NB4 (cell line): ENCODE measurements around the gene STAG1.

Experiments used
- DNase-seq: peaks from one replicate; pipeline ENCODE4 v3.0.0; 2010; ENCODE audit warnings: low read depth
- H3K4me3 ChIP-seq: one replicate; pipeline ENCODE4 v1.5.1; 2011; ENCODE audit warnings: mild to moderate bottlenecking, low read depth, low read length, moderate library complexity
- MYC ChIP-seq: IDR thresholded peaks from 2 replicates; pipeline ENCODE4 v1.6.1; 2011; ENCODE audit warnings: low read depth, low read length
- POLR2A ChIP-seq: IDR thresholded peaks from 2 replicates; pipeline ENCODE4 v1.6.1; 2011; ENCODE audit warnings: mild to moderate bottlenecking; ENCODE audit not compliant: insufficient read length; ENCODE audit errors: extremely low read depth
- TF ChIP-seq, protein P1 (sequence below): IDR thresholded peaks from 2 replicates; pipeline ENCODE4 v1.6.1; 2011; ENCODE audit warnings: low read depth, low read length
- TF ChIP-seq, protein P2 (sequence below): IDR thresholded peaks from one replicate; pipeline ENCODE4 v1.5.1; 2012; ENCODE audit warnings: low read depth, low read length

Gene STAG1

GRCh38 chr3:136639069-136639468 is 113.1 kb downstream of the STAG1 start:
- TF ChIP-seq, protein P1, sequence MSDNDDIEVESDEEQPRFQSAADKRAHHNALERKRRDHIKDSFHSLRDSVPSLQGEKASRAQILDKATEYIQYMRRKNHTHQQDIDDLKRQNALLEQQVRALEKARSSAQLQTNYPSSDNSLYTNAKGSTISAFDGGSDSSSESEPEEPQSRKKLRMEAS, result no peak
- TF ChIP-seq, protein P2, sequence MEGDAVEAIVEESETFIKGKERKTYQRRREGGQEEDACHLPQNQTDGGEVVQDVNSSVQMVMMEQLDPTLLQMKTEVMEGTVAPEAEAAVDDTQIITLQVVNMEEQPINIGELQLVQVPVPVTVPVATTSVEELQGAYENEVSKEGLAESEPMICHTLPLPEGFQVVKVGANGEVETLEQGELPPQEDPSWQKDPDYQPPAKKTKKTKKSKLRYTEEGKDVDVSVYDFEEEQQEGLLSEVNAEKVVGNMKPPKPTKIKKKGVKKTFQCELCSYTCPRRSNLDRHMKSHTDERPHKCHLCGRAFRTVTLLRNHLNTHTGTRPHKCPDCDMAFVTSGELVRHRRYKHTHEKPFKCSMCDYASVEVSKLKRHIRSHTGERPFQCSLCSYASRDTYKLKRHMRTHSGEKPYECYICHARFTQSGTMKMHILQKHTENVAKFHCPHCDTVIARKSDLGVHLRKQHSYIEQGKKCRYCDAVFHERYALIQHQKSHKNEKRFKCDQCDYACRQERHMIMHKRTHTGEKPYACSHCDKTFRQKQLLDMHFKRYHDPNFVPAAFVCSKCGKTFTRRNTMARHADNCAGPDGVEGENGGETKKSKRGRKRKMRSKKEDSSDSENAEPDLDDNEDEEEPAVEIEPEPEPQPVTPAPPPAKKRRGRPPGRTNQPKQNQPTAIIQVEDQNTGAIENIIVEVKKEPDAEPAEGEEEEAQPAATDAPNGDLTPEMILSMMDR, result no peak
- TF ChIP-seq MYC (no peak), POLR2A (no peak)
- no peak overlapping the region for H3K4me3 ChIP-seq
- DNase-seq, result no peak

GRCh38 chr3:136637176-136637575 is 115.0 kb downstream of the STAG1 start:
- DNase-seq, result no peak
- TF ChIP-seq, protein P2, result no peak
- TF ChIP-seq, protein P1, result no peak
- TF ChIP-seq MYC, result no peak
- TF ChIP-seq POLR2A, result no peak
- H3K4me3 ChIP-seq, result no peak overlapping the region

GRCh38 chr3:136634821-136635220 is 117.4 kb downstream of the STAG1 start:
- DNase-seq, result no peak
- no peak overlapping the region for H3K4me3 ChIP-seq
- TF ChIP-seq MYC, result no peak
- TF ChIP-seq POLR2A, result no peak
- TF ChIP-seq, protein P2, result no peak
- TF ChIP-seq, protein P1, result no peak

GRCh38 chr3:136632625-136633081 is 119.5 kb downstream of the STAG1 start:
- H3K4me3 ChIP-seq, result no peak overlapping the region
- TF ChIP-seq, protein P1, result no peak
- TF ChIP-seq MYC (no peak), POLR2A (no peak)
- TF ChIP-seq, protein P2, result no peak
- DNase-seq, result no peak

DNA sequence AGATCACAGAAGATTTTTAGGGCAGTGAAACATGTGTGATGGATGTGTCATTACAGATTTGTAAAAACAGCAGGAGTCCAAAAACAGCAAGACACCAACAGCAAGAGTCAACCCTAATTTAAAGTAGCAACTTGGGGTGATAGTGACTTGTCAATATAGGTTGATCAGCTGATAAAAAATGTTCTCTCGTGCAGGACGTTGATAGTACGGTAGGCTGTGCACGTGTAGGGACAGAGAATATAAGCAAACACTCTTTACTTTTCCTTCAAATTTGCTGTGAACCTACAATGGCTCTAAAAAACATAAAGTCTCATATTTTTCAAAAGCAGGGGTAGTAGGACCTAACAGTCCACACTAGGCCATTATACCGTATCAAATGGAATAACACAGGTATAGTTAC is 120.8 kb downstream of the STAG1 start:
- DNase-seq, result no peak
- H3K4me3 ChIP-seq, result no peak overlapping the region
- TF ChIP-seq, protein P1, result no peak
- TF ChIP-seq, protein P2, result no peak

GRCh38 chr3:136630915-136631314 is 121.3 kb downstream of the STAG1 start:
- no peak for TF ChIP-seq MYC
- TF ChIP-seq, protein P2, result no peak
- no peak for DNase-seq
- no peak overlapping the region for H3K4me3 ChIP-seq
